Lower leg skin (tissue), 4 donors: ENCODE data around the gene VPS33B. TPM values are rescaled to one million over a fixed set of nuclear protein-coding genes. Genes with fewer than 3 reads are reported as not detected.

Experiments used
- DNase-seq, 2 donors: peaks; one replicate each; pipeline ENCODE4 v3.0.0-alpha.2; 2019; ENCODE audit warnings: low spot score in 2 of 2
- H3K4me3 ChIP-seq: fragments of 200-600 bp; sonication (generic); 2 replicates; pipeline ENCODE4 v1.5.1; 2017; ENCODE audit warnings: mild to moderate bottlenecking, low read depth; ENCODE audit not compliant: poor library complexity, severe bottlenecking
- CTCF ChIP-seq, 3 donors: fragments of 450-650 bp; IDR thresholded peaks; one replicate each; pipeline ENCODE4 v1.5.1; 2016; ENCODE audit warnings: antibody characterized with exemption in 3 of 3, mild to moderate bottlenecking in 3 of 3, moderate library complexity in 2 of 3
- POLR2A ChIP-seq, 2 donors: fragments of 450-650 bp; IDR thresholded peaks; one replicate each; pipeline ENCODE4 v1.6.1; 2016 to 2017; ENCODE audit warnings: antibody characterized with exemption in 2 of 2, mild to moderate bottlenecking in 1 of 2, moderate library complexity in 1 of 2
- WGBS, 2 donors: methylation state at CpG; one replicate each; pipeline ENCODE4 v1.1.5; 2018; 5-methylcytosine and 5-hydroxymethylcytosine counted together
- intact Hi-C: fragments of 100-400 bp; cut with DNase I; formaldehyde crosslinking; loops from one replicate; pipeline ENCODE4 v1.15.0; 2023; ENCODE audit warnings: low total_unique reads
- total RNA-seq, 4 donors: library from RNA; depleted of rRNA; stranded (reverse); fragments of >200 nt; gene quantifications; one replicate each; pipeline ENCODE4 v1.1.0, GENCODE V29; 2016

The VPS33B gene
- total RNA-seq, 4 donors from 2014 or later, result 9.5 to 16.4 (median 12.9) TPM

- no peak for DNase-seq
- no peak for TF ChIP-seq POLR2A (IDR thresholded peaks at IDR 0.05)
- TF ChIP-seq CTCF (IDR thresholded peaks at IDR 0.05), result no peak
- intact Hi-C loops, result loop anchor here (5.0 kb wide), 1 partner anchor 1661 kb away; no protein-coding TSS in a partner anchor
- 90 to 95% methylated on average over 7 to 11 of the region's 11 CpGs for WGBS, 2 donors
- H3K4me3 ChIP-seq, result no peak overlapping the region
Observed at GRCh38 chr15:91043202-91043874, 20.9 kb upstream of the VPS33B start.

- intact Hi-C loops, result loop anchor here (5.0 kb wide), 1 partner anchor 1659 kb away; no protein-coding TSS in a partner anchor
- WGBS, 2 donors, result 77 to 78% methylated on average over 8 of the region's 8 CpGs
- no peak overlapping the region for H3K4me3 ChIP-seq
- peak in 1 of 2 donors; percentile 53 for DNase-seq
- TF ChIP-seq CTCF (IDR thresholded peaks at IDR 0.05) (no peak), POLR2A (IDR thresholded peaks at IDR 0.05) (no peak)
Observed at GRCh38 chr15:91040856-91041255, 18.5 kb upstream of the VPS33B start.

- DNase-seq, result peak in 1 of 2 donors; percentile 78
- intact Hi-C loops, result loop anchor here (5.0 kb wide), 1 partner anchor 1658 kb away; no protein-coding TSS in a partner anchor
- no peak overlapping the region for H3K4me3 ChIP-seq
- WGBS, 2 donors, result 62 to 74% methylated on average over 2 to 3 of the region's 3 CpGs
- no peak for TF ChIP-seq POLR2A (IDR thresholded peaks at IDR 0.05)
- no peak for TF ChIP-seq CTCF (IDR thresholded peaks at IDR 0.05)
Observed at GRCh38 chr15:91039996-91040395, 17.6 kb upstream of the VPS33B start.

- peak in 1 of 2 donors; percentile 43 for DNase-seq
- WGBS, 2 donors, result 39 to 47% methylated on average over 8 to 11 of the region's 12 CpGs
- intact Hi-C loops, result loop anchor here (5.0 kb wide), 1 partner anchor 76 kb away; no protein-coding TSS in a partner anchor
- no peak for TF ChIP-seq POLR2A (IDR thresholded peaks at IDR 0.05)
- no peak for TF ChIP-seq CTCF (IDR thresholded peaks at IDR 0.05)
- H3K4me3 ChIP-seq, result no peak overlapping the region
Observed at GRCh38 chr15:91032919-91033803, 10.8 kb upstream of the VPS33B start.

- H3K4me3 ChIP-seq, result no peak overlapping the region
- DNase-seq, result peak in 1 of 2 donors; percentile 49
- WGBS, 2 donors, result 87 to 88% methylated on average over 10 of the region's 10 CpGs
- TF ChIP-seq POLR2A (IDR thresholded peaks at IDR 0.05) (no peak), CTCF (IDR thresholded peaks at IDR 0.05) (no peak)
- intact Hi-C loops, result loop anchor here (5.0 kb wide), 1 partner anchor 74 kb away; no protein-coding TSS in a partner anchor
Observed at GRCh38 chr15:91031796-91032195, 9.4 kb upstream of the VPS33B start.
